ENCODE results near the gene RELL2.

RELL2 gene

DNA sequence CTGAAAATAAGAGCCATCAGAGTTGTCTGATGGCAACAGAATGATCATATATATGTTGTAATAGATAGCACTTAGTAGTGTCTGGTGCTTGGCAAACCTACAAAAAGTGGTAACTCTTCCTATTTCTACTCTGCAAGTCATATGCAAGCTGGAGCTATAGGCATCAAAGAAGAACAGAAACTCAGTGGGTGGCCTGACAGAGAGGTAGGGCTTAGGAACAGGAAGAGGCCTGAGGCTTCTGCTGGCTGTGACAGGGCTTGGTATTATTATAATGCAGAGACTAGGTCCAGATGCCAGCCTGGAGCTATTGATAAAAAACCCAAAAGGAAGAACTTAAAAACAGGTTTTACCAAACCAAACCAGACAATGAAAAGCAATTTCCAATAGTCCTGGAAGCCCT lies 13.6 kb upstream of the RELL2 start:
- DNase-seq = no peak

DNA sequence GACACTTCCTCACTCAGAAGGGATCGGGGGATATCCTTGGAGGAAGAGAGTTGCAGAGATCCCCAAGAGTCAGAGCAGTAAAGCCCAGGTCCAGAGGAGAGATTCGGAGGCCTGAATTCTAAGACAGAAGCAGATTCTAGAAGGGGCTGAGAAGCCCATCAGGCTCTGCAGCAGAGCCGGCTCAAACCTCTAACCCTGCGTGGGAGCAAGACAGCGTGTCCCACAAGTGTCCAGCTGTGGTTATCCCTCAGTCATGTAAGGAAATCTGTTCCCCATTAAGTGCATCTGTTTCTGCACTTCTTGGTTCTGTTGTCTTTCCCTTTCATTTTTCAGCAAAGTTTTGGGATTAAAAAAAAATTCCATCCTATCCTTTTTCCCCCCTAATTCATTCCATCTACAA lies 13.2 kb upstream of the RELL2 start:
- DNase-seq = no peak

- no peak for DNase-seq
These were observed 8.5 kb upstream of the RELL2 start for GRCh38 chr5:141628175-141628788.

- no peak for DNase-seq
These were observed 6.1 kb upstream of the RELL2 start for GRCh38 chr5:141630570-141631140.

- DNase-seq = no peak
These were observed 4.1 kb upstream of the RELL2 start for GRCh38 chr5:141632650-141633049.

DNA sequence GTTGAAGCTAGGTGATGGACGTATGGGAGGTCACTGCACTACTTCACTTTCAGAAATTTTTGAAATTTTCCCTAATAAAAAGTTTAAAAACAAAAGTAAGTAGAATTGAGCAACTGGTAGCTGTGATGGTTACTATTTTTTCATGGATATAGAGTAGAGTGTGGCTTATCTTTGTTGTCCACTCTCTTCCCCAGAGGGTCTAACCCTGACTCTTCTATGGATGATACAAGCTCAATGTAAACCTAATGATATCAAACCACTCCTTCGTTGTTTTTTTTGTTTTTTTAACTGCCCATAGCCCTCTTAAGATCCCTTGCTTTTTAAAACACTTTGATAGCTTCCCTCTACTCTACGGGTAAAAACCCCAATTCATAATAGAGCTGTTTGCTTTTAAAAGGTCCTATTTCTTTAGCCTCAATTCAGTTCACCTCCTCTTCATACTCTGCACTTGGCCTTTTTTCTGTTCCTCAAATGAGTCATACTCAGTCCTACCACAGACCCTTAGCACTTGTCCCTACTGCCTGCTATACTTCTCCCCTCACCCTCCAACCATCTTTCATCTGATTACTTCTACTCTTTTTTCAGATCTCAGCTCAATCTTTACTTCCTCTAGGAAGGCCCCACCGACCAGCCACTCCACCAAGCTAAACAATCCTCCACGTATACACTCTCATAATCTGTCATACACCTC lies 2.8 kb upstream of the RELL2 start:
- no peak for DNase-seq

DNA sequence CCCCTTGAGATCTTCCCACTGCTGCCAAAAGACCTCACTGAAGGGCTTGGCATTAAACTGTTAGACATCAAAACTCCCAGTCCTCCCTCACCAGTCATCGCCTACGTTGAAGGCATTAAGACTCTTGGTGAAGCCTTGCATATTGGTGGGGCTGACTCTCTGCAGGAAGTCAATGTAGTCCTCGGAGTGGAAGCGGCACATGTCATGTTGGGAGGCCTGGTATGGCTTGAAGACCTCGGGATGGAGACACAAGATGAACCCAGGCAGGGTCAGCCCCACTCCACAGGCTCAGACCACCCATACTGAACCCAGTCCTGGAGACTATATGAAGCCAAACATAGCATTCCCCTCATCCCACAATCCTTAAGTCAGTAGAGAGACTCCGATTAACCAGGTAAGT lies 2.1 kb upstream of the RELL2 start:
- no peak for DNase-seq

- DNase-seq = no peak
These were observed 1.2 kb upstream of the RELL2 start for GRCh38 chr5:141635646-141636045.

DNA sequence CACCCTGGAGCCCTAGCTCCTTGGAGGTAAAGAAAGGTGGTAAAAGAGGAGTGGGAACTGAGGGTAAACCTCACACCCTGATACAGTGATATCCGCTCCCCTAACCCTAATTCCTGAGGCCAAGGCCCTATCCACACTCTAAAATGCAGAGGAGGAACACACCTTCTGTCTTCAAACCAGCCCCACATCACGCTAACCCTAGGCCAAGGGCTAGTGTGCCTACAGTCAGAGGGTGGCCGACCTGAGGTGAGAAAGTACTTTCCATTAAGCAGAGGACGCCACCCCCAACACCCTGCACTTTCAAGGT lies 738 bp upstream of the RELL2 start:
- DNase-seq = no peak

DNA sequence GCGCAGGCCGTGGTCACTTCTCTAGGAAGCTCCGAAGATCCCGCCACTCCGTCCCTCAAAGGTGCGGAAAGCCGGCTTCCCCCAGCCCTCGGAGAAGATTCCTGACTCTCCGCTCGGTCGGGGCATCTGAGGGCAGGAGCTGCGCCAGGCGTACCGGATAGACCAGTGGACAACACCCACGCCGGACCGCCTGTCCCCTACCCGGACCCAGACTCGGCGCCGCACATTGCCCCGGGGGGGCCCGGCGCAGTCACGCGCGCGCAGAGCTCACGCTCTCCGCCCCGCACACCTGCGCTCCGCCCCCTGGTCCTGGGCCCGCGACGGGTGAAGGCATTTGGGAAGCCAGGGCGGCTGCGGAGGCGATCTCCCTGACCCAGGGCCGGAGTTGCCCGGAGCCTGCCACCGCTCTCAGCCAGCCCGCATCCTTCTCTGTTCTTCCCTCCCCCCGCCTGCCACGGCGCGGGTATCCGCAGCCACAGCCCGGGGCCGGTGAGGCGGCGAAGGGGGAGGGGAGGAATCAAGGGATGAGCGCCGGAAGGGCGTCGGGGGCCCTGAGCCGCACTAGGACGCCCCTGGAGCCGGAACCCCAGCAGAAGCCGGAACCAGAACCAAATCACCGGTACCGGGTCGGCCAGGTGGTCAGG lies 448 bp downstream of the RELL2 start:
- DNase-seq = no peak

- no peak for DNase-seq
These were observed 1.1 kb downstream of the RELL2 start for GRCh38 chr5:141637767-141638419.

- no peak for DNase-seq
These were observed 2.0 kb downstream of the RELL2 start for GRCh38 chr5:141638771-141639170.

GRCh38 chr5:141639357-141640050 lies 2.7 kb downstream of the RELL2 start:
- DNase-seq = no peak

GRCh38 chr5:141640051-141640415 lies 3.2 kb downstream of the RELL2 start:
- no peak for DNase-seq

GRCh38 chr5:141640698-141641097 lies 3.9 kb downstream of the RELL2 start:
- DNase-seq = no peak

GRCh38 chr5:141641634-141642267 lies 5.0 kb downstream of the RELL2 start:
- no peak for DNase-seq

DNA sequence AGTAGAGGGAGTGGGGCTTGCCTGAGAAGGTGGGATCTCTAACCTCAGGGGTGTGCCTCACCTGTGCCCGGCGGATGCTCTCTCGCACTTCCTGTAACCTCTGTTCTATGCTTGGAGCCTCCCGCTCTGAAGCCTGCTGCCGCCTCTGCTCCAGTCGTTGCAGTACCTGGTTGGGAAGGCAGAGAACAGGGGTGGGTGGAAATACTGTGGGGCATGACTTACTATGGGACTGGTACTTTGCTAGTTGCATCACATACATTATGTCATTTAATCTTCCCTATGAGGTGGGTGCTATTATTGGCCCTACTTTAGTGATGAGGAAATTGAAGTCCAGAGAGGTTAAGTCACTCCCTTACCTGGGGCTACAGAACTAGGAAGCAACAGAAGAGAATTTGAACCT lies 9.2 kb downstream of the RELL2 start:
- DNase-seq = no peak

GRCh38 chr5:141647242-141647641 lies 10.4 kb downstream of the RELL2 start:
- DNase-seq = no peak

GRCh38 chr5:141647851-141648250 lies 11.1 kb downstream of the RELL2 start:
- no peak for DNase-seq

DNA sequence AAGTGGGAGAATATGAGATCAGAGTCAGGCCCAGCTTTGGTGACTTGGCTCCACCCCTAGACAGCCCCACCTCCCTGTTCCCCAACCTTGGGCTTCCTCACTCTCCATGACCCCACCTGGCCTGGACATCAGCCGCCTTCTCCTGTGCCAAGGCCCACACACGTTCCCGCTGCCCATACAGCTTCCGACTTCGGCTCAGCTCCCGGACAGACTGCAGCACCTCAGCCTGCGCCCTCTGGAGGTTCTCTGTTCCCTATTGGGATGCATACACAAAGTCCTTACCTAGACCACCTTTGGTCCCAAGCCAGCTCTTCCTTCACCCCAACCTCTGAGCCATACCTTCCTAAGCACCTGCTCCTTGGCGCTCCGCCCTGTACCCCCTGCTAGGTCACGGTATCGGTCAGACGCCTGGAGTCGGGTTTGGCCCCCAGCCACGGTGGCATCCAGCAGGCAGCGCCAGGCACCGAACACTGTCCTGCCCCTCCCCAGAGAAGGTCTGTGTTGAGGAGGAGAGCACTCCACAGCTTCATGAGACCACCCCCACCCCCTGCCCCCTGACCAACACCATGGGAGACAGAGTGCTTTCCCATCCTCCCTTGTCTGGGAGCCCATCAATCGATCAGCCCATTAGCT lies 12.4 kb downstream of the RELL2 start:
- DNase-seq = no peak

DNA sequence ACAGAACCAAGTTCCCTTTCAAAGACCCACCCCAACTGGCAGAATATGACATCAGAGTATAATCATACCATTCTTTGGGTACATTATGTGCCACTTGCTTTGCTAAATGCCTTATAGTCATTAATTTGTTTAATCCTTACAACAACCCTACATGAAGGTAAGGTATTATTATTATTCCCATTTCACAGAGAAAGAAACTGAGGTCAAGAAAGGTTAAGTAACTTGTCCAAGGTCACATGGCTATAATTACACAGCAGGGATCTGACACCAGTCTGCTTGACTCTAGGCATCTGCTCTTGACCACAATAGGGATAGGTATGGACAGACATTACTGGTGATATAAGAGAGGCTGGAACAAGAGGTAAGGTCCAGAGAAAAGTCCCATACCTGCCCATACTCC lies 13.2 kb downstream of the RELL2 start:
- DNase-seq = no peak
